ENCODE measurements around the gene POLR2A. TPM values are rescaled to one million over a fixed set of nuclear protein-coding genes. Genes with fewer than 3 reads are reported as not detected.
A peak's percentile ranks its signal among the peaks of the same experiment; 100 is the strongest.
"Not testable (repeated sequence)": the region's sequence is repeated elsewhere in the genome, so short reads cannot be mapped to it uniquely, and the experiment has no call there.

POLR2A gene
- polyA plus RNA-seq, 3 donors from 2014 or later, result 16.0 to 67.8 (median 25.7) TPM

DNA sequence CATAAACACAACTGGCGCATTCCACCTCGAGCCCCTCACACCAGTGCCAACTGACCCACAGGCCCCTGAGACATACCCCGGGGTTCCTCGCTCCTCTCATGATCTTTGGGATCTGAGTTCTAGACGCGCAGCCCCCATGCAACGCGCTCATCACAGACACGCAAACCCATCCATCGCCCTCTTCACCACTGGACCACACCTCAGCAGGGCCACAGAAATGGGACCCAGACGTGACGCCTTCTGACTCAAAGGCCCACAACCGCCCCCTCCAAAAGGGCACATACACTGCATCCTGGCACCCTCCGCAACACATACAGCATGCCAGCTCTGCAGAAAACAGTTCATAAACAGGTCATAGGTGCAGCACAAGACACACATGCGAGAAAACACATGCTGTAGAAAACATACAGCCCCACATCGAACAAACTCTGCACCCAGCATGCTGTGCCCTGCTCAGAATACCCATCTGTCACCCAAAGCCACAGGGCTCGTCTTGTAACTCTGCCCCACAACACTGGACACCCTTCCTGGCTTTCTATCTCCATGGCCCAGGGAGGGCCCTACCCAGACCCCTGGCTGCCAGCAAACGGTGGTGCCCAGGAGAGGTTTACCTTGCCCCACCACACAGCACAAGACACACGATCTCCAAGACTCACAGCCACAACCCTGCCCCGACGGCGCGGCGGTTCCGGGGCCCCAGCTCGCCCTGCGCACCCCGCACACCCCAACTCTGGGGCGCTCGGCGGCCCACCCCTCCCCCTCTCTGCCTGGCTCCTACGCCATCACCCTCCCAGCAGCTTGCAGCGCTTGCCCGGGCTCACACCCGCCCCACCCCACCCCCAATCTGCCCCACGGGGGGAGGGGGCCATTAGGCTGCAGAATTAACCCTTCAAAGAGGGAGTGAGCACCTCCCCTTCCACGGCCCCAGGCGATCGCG is 5.6 kb upstream of the POLR2A start:
- H3K27me3 Mint-ChIP-seq (ENCODE audit: low read depth in 3 of 3), result peaks cover 26 to 39% (median 34%) of the 10 kb centered on the region in 3 donors
- no peaks in the 10 kb centered on the region for H3K9me3 Mint-ChIP-seq
- H3K27ac Mint-ChIP-seq, result peak overlapping the region; percentile 94 to 99 (median 97)
- peaks cover 69 to 74% of the 10 kb centered on the region in 2 donors for H3K4me1 Mint-ChIP-seq
- peak overlapping the region; percentile 90 to 98 (median 94) for H3K4me3 Mint-ChIP-seq
- peak; percentile 79 to 85 (median 79) for DNase-seq
- no peaks in the 10 kb centered on the region for H3K36me3 Mint-ChIP-seq

DNA sequence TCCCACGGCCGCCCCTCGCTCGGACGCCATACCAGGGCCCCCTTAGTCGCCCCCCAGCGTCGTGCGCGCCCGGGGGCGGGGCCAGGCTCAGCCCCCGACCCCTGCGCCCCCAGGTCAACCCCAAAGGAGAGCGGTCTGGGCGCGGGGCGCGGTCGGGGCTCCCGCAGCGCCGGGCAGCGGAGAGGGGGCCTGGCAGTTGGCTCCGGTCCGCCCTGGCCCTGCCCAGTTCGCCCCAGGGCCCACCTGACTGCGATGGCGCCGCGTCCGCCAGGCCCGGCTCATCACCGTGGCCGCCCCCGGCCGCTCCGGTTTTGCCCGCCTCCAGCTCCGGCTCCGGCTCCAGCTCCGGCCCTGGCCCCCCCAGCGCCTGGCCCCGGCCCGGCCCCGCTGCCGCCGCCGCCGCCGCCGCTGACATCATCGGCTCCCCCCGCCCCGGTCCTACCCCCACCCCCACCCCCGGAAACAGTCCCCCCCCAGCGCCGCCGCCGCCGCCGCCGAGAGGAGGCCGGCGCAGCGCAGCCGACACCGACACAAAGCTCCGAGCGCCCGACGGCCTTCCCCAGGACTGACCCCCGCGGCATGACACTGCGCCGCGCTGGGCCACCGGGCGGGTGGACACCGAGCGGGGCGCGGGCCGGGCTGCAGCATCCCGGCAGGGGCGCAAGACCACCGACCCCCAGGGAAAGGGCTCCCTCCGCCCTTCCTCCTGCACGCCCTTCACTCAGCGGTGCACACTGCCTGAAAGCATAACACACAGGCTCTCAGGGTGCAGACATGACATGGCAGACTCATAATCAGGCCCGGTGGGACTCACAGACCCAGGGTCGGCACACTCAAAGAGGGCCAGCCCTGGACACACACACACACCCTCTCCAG is 4.7 kb upstream of the POLR2A start, which contains the start of gene ZBTB4:
Gene ZBTB4, minus strand, starts transcription at position 419 of the 876 bp plus-strand sequence. CDS start 12,830 bp downstream, outside the sequence.
- Mint-ChIP-seq H3K36me3 (no peaks in the 10 kb centered on the region), H3K4me3 (peak within 1 kb of the TSS; percentile 93 to 98 (median 95)), H3K4me1 (peaks cover 67 to 78% of the 10 kb centered on the region in 2 donors), H3K27ac (peak within 1 kb of the TSS; percentile 95 to 100 (median 98)), H3K9me3 (no peaks in the 10 kb centered on the region), H3K27me3 (ENCODE audit: low read depth in 3 of 3) (peaks cover 35 to 48% (median 43%) of the 10 kb centered on the region in 3 donors)
- peak; percentile 70 to 76 (median 75) for DNase-seq

DNA sequence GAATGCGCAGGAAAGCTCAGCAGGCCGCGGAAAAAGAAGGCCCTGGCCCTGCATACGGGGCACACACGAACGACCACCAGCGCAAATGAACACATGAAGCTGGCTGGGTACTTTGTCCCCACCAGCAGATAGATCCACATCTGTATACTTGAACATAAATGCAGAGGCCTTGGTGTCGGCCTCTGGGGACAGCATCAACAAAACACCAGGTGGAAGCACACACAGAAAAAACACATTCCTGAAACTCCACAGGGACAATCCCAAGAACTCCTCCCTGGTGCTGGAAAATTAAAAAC is 4.1 kb upstream of the POLR2A start:
- Mint-ChIP-seq H3K9me3 (no peaks in the 10 kb centered on the region), H3K4me1 (peaks cover 71 to 83% of the 10 kb centered on the region in 2 donors), H3K27me3 (ENCODE audit: low read depth in 3 of 3) (peaks cover 37 to 54% (median 49%) of the 10 kb centered on the region in 3 donors), H3K27ac (peak overlapping the region; percentile 95 to 100 (median 98)), H3K4me3 (peak overlapping the region; percentile 89 to 95 (median 92)), H3K36me3 (no peaks in the 10 kb centered on the region)
- no peak for DNase-seq

DNA sequence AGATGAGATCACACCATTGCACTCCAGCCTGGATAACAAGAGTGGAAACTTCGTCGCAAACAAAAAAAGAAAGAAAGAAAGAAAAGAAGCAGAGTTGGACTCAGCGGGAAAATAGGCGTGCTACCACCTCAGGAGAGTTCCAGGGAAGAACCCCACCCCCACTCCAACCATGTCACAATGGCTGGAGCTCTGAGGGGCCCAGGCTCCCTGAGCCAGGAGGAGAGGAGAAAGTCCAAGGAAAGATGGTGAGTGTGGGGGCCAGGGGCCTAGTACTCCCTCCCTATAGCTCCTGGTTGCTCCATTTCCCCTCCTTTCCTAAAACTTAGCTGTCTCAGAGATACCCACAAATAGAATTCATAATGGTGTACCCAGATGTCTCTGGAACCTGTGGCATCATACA is 2.9 kb upstream of the POLR2A start, which contains the start of gene SLC35G6:
Gene SLC35G6, plus strand, starts transcription at position 172 of the 400 bp plus-strand sequence. Its CDS starts 71 bp downstream, at position 243.
- not testable (repeated sequence) for DNase-seq, H3K36me3 Mint-ChIP-seq, H3K9me3 Mint-ChIP-seq
- Mint-ChIP-seq H3K4me3 (peak within 1 kb of the TSS; percentile 89 to 95 (median 93)), H3K27me3 (ENCODE audit: low read depth in 3 of 3) (peaks cover 42 to 57% (median 47%) of the 10 kb centered on the region in 3 donors), H3K4me1 (peaks cover 69 to 83% of the 10 kb centered on the region in 2 donors), H3K27ac (peak within 1 kb of the TSS; percentile 97 to 100 (median 100))

DNA sequence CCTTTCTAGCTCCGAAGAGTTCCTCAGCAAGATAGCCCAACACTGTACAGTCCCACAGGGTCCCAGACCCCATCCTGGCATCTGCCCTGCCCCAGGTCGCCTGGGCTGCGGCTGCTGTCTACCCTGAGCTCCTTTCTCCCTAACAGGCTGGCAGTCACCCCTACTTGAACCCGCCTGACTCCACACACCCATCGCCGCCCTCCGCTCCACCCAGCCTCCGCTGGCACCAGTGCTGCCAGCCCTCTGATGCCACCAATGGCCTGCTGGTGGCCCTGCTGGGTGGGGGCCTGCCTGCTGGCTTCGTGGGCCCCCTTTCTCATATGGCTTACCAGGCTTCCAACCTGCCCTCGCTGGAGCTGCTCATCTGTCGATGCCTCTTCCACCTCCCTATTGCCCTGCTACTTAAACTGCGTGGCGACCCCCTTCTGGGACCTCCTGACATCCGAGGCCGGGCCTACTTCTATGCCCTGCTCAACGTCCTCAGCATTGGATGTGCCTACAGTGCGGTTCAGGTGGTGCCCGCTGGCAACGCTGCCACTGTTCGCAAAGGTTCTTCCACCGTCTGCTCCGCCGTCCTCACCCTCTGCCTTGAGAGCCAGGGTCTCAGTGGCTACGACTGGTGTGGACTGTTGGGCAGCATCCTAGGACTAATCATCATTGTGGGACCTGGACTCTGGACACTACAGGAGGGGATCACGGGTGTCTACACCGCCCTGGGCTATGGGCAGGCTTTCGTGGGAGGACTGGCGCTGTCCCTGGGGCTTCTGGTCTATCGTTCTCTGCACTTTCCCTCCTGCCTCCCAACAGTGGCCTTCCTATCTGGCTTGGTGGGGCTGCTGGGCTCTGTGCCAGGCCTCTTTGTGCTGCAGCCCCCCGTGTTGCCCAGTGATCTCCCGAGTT is 2.1 kb upstream of the POLR2A start:
- Mint-ChIP-seq H3K4me1 (peaks cover 68 to 83% of the 10 kb centered on the region in 2 donors), H3K4me3 (peak overlapping the region; percentile 59 to 95 (median 64)), H3K27ac (peak overlapping the region; percentile 99 to 100 (median 100)), H3K27me3 (ENCODE audit: low read depth in 3 of 3) (peaks cover 42 to 56% (median 47%) of the 10 kb centered on the region in 3 donors)
- not testable (repeated sequence) for H3K36me3 Mint-ChIP-seq, DNase-seq, H3K9me3 Mint-ChIP-seq

DNA sequence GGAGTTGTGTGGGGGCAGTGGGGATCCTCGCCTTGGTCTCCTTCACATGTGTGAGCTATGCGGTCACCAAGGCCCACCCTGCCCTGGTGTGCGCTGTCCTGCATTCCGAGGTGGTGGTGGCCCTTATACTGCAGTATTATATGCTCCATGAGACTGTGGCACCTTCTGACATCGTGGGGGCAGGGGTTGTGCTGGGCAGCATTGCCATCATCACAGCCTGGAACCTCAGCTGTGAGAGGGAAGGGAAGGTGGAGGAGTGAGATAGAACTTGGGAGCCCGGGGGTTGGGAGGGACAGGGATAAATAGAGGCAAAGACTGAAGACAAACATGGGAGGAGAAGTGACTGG is 1.5 kb upstream of the POLR2A start:
- Mint-ChIP-seq H3K4me1 (peaks cover 68 to 83% of the 10 kb centered on the region in 2 donors), H3K27ac (peak overlapping the region; percentile 99 to 100 (median 100)), H3K27me3 (ENCODE audit: low read depth in 3 of 3) (peaks cover 41 to 52% (median 43%) of the 10 kb centered on the region in 3 donors), H3K4me3 (peak overlapping the region; percentile 93 to 99 (median 99))
- H3K9me3 Mint-ChIP-seq, DNase-seq, H3K36me3 Mint-ChIP-seq: not testable (repeated sequence)

DNA sequence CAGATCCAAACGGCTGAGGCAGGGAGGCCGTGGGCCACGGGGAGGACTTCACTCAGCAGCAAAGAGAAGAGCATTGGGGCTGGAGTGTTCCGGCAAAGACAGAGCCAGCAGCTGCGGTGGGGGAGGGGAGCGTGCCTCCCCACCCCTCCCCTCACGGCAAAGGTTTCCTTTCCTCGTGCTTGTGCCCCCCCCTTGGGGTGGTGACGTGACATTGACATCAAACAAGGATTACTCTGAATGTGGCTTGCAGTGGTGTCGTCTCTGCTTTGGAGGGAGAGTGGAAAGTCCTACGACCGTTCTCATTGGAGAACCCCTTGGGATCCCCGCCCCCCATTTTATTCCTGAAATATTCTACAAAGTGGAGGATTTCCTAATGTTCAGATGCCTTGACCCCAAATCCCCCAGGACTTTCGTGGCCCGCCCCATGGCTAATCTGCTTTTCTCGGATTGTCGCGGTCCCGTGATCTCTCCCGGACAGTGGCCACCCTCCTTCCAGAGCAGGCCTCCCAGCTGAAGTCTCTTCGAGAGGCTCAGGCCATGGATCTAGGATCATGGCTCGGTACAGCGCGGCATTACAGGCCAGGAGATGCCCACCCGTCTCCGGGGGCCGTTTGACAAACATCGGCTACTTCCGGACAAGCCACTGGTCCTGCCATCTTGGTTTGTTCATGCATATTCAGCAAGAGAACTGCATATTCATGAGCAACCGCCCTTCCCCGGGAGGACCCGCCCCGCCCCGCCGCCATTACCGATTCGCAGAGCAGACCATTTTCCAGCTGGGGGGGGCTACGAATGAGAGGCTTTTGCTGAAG is 705 bp upstream of the POLR2A start:
- DNase-seq, result peak; percentile 95 to 97 (median 97)
- Mint-ChIP-seq H3K36me3 (no peaks in the 10 kb centered on the region), H3K27ac (peak overlapping the region; percentile 99 to 100 (median 100)), H3K27me3 (ENCODE audit: low read depth in 3 of 3) (peaks cover 35 to 45% (median 38%) of the 10 kb centered on the region in 3 donors), H3K9me3 (no peaks in the 10 kb centered on the region), H3K4me1 (peaks cover 65 to 79% of the 10 kb centered on the region in 2 donors), H3K4me3 (peak overlapping the region; percentile 93 to 99 (median 99))

DNA sequence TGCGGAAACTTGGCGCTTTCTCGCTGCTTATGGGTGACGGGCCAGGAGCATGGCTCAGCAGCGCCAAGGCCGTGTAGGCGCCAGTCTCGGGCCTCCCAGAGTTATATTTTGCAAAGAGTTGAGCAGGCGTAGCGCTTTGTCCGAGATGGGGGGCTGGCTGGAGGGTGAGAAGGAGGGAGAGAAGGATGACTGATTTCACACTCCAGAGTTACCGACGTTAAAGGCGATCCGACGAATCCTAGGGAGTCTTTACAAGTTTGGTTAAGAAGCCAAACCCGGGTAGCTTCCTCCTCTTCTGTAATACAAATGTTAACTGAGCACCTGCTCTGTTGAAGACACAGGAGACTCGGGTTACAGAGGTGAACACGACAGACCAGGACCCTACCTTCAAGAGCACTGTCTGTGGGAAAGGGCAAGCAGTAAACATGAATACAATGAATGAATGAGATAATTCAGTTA is 782 bp downstream of the POLR2A start:
- peak overlapping the region; percentile 91 to 100 (median 100) for H3K27ac Mint-ChIP-seq
- H3K4me1 Mint-ChIP-seq, result peaks cover 73 to 87% of the 10 kb centered on the region in 2 donors
- peaks cover 27 to 36% (median 30%) of the 10 kb centered on the region in 3 donors for H3K27me3 Mint-ChIP-seq (ENCODE audit: low read depth in 3 of 3)
- H3K9me3 Mint-ChIP-seq, result no peaks in the 10 kb centered on the region
- no peak for DNase-seq
- H3K4me3 Mint-ChIP-seq, result peak overlapping the region; percentile 93 to 99 (median 99)
- H3K36me3 Mint-ChIP-seq, result no peaks in the 10 kb centered on the region

DNA sequence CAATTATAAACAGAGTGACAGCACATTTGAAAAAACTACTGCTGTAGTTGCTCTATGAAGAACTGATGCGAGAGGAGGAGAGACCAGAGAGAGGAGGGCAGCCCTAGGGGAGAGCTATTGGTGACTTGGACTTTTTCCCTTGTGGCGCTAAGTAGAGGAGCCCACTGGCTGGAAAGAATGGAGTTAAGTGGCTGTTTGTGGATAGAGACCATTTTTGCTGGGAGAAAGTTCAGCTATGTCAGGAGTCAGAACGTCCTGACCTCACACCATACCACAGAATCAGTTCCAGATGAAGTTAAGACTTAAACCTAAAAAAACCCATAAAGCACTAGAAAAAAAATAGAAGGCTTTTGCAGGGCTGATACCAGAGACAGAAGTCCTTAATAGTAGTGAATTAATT is 2.0 kb downstream of the POLR2A start:
- Mint-ChIP-seq H3K9me3 (no peaks in the 10 kb centered on the region), H3K27ac (peak overlapping the region in 5 of 6 donors; percentile 2 to 58 (median 21)), H3K4me1 (peaks cover 72 to 89% of the 10 kb centered on the region in 2 donors), H3K4me3 (peak overlapping the region; percentile 57 to 93 (median 59)), H3K36me3 (peaks cover 0 to 4% (median 0%) of the 10 kb centered on the region in 3 donors), H3K27me3 (ENCODE audit: low read depth in 3 of 3) (peaks cover 25 to 31% (median 26%) of the 10 kb centered on the region in 3 donors)
- DNase-seq, result no peak

DNA sequence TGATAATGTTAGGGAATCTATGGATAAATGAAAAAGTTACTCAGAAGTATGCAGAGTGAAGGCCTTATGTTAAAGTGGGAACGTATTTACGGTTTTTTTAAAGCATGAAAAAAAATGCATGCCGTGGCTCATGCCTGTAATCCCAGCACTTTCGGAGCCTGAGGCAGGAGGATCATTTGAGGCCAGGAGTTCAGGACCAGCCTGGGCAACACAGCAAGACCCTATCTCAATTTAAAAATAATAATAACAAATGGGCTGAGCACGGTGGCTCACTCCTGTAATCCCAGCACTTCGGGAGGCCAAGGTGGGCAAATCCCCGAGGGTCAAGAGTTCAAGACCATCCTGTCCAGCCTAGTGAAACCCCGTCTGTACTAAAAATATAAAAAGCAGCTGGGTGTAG is 6.0 kb downstream of the POLR2A start:
- H3K4me1 Mint-ChIP-seq, result peaks cover 72 to 88% of the 10 kb centered on the region in 2 donors
- peak overlapping the region in 1 of 6 donors; percentile 34 for H3K27ac Mint-ChIP-seq
- H3K9me3 Mint-ChIP-seq, result no peaks in the 10 kb centered on the region
- H3K27me3 Mint-ChIP-seq (ENCODE audit: low read depth in 3 of 3), result peaks cover under 1 to 5% (median 4%) of the 10 kb centered on the region in 3 donors
- H3K4me3 Mint-ChIP-seq, result no peak overlapping the region
- DNase-seq, result no peak
- peaks cover 0 to 7% (median 0%) of the 10 kb centered on the region in 3 donors for H3K36me3 Mint-ChIP-seq

DNA sequence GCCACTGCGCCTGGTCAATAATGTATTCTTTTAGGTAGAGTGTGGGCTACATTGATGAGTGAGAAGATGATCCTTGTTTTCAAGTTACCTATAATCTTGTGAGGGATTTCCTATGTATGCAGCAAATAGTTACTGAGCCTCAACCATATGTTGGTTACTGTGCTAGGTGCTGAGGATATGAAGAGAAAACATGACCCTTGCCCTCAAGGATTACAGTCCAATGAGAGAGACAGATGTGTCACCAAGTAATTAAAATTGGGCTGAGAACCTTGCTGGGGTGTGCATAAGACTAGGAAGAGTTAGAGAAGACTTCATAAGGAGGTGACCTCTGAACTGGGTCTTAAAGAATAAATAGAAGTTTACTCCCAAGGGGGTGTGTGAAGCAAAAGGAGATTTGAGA is 7.4 kb downstream of the POLR2A start:
- Mint-ChIP-seq H3K27ac (peak overlapping the region in 4 of 6 donors; percentile 29 to 60 (median 42)), H3K36me3 (peaks cover 4 to 16% (median 5%) of the 10 kb centered on the region in 3 donors), H3K4me3 (peak overlapping the region in 1 of 5 donors; percentile 2)

DNA sequence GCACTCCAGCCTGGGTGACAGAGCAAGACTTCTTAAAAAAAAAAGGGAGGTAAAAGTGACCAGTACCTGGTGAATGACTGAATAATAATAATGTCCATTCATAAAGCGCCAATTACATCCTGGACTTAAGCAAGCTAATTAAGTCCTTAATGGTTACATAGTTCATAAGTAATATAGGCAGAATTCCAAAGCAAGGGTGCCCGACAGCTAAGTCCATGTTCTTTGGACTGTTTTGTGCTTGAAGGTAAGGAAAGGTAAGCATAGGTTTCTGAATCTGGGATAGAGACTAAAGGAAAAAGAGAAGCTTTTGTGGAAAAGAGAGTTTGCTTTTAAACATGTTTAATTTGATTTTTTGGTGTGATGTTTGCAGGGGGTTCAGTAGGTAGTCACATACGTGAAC is 9.8 kb downstream of the POLR2A start:
- Mint-ChIP-seq H3K27me3 (ENCODE audit: low read depth in 3 of 3) (peaks cover 0 to 14% (median 3%) of the 10 kb centered on the region in 3 donors), H3K36me3 (peaks cover 5 to 28% (median 16%) of the 10 kb centered on the region in 3 donors), H3K27ac (peak overlapping the region in 1 of 6 donors; percentile 13), H3K9me3 (no peaks in the 10 kb centered on the region), H3K4me1 (peaks cover 41 to 58% of the 10 kb centered on the region in 2 donors), H3K4me3 (no peak overlapping the region)
- DNase-seq, result no peak

More for the DNA sequence above, 7.4 kb downstream of the POLR2A start:
- Mint-ChIP-seq H3K27me3 (ENCODE audit: low read depth in 3 of 3) (peaks cover 0 to 7% (median 2%) of the 10 kb centered on the region in 3 donors), H3K4me1 (peaks cover 60 to 78% of the 10 kb centered on the region in 2 donors), H3K9me3 (no peaks in the 10 kb centered on the region)
- no peak for DNase-seq
